M059J (cell line): ENCODE data around the gene CACNA1S. TPM values are rescaled to one million over a fixed set of nuclear protein-coding genes. Genes with fewer than 3 reads are reported as not detected.

ENCODE experiments used
- DNase-seq: peaks from one replicate; pipeline ENCODE4 v3.0.0-alpha.2; 2012; ENCODE audit warnings: low read depth
- total RNA-seq: library from RNA; depleted of rRNA; stranded (reverse); fragments of >200 nt; shearing (Covaris generic); gene quantifications from 2 replicates; pipeline ENCODE4 v1.2.3, GENCODE V29; 2014

CACNA1S gene
- total RNA-seq, 1 experiment from 2014 or later = not detected

DNA sequence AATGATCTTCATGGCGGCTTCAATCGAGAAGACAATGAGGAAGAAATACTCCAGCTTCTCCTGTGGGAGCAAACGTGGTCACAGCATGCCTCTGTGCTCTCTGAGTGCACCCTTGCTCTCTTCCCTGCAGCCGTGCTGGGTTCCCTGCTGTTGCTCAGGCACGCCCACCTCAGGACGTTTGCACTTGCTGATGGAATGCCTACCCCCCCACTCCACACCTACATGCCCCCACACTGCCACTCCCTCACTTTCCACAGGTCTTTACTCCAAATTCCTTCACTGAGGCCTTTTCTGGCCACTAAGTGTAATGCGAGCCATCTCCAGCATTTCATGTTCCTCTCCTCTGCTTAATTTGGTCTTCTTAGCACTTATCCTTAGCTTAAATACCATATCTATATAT, 18.3 kb downstream of the CACNA1S start:
- no peak for DNase-seq

DNA sequence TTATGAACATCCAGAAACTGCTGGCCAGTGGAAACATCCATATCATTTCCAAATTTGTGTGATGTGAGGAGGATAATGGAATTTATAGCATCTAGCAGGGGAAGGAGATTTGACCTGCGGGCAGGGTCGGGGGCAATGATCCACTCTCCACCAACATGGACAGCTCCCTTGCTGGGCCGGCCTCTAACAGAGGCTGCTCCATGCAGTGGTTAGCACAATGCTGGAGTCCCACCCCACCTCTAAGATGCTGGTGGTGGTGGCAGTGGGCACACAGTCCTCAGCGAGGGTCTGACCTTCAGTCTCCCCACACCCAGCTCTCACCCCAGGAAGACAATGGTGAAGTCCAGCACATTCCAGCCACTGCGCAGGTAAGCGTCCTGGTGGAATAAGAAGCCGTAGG, 18.7 kb downstream of the CACNA1S start:
- DNase-seq = no peak

DNA sequence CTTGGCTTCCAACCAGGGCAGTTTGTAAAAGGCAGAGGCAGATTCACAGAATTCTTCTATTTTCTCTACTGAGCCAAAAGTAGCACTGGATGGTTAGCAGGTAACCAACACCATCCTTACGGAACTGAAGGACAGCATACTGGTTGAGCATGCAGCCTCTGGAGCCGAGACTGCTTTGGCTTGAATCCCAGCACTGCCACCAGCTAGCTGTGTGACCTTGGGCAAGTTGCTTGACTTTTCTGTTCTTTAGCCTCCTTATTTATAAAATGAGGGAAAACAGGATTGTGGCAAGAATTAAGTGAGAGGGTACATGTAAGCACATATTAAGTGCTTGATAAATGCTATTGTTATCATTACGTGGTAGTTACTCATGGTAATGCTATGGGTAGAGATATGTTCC, 19.5 kb downstream of the CACNA1S start:
- no peak for DNase-seq

- no peak for DNase-seq
Observed at GRCh38 chr1:201091256-201091655, 21.0 kb downstream of the CACNA1S start.

DNA sequence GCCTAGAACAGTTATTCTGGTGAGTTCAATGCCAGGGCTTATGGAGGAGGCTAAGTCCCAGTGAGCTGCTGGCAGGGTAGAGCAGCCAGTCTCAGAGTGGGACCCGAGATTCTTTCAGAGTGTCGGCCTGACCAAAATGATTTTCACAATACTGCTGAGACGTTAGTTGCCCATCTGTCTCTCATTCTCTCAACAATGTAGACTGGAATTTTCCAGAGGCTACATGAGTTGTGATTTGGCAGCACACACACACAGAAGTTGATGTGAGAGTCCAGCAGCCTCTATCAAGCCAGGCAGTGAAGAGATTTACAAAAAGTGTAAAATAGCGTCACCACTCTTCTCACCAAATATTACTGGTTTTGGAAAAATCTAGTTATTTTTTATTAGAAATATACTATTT, 21.7 kb downstream of the CACNA1S start:
- DNase-seq = no peak

DNA sequence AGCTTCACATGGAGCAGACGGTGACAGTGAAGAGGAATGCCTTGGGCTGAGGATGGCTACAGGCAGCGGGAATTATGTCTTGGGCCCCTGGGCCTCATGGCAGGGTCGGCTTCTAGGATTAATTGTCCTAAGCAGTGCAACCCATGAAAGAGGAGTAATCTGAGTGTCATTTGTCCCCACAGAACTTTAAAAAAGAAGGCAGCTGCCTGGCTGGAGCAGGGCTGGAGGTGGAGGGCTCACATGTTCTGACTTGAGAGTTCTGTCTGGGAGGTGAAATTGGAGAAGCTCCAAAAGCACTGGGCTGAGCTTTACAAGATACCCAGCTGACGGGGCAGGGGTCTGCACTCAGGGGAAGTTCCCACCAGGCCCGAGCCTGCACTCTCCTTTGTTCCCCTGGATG, 22.6 kb downstream of the CACNA1S start:
- no peak for DNase-seq

DNA sequence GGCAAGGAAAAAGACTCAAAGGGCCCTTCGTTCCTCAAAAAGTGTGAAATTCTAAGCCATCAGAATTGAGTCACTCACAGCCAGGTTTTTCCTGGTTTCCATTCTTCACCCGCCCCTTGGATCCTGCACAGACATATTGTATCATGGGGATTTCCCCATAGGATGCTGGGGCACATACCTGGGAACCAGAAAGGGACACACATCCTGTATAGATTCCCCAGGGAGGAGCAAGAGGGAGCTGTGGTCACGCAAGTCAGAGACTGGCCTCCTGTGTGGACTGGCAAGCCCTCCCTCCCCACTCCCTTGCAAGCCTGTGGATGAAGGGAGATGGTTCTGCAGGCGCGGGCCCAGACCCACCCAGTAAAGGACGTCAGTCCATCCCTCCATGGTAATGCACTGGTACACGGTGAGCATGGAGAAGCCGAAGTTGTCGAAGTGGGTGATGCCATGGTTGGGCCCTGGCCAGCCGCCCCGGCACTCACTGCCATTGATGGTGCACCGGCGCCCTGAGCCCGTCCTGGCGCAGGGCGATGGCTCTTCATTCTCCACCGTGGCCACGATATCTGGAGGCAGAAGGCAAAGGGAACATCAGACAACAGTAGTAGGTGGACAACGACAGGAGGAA, 23.2 kb downstream of the CACNA1S start:
- DNase-seq = no peak

DNA sequence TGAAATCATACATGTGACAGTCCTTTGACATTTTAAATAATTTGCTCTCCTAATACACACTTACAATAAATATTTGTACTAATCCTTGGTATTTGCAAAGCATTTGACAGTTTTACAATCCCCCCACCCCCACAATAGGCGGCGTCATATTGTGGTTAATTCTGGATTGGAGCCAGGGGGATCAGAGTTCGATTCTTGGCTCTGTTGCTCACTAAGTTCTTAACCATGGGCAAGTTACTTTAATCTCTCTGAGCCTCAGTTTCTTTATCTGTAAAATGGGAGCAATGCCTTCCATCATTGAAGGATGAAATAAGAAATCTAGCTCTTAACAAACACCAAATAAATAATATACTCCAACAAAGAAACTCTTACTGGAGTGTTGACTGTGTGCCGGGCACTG, 23.8 kb downstream of the CACNA1S start:
- DNase-seq = no peak

GRCh38 chr1:201085902-201086735, 26.1 kb downstream of the CACNA1S start:
- DNase-seq = peak; percentile 53

DNA sequence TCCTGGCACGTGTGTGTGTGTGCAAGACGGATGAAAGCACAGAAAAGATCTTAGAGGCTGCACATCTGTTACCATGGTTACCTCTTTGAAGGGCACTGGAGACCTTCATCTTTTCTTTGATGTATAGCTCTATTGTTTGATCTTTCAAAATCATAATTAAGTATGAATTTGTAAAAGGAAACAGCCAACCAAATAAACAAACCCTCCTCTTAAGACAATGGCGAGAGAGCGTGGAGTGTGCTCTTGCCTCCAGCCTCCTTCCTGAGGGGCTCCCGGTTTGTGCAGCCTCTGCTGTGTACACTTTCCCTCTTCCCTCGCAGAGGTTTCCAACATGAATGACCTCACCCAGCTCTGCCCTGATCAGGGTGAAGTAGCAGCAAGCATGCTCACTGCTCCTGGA, 27.9 kb downstream of the CACNA1S start:
- no peak for DNase-seq

DNA sequence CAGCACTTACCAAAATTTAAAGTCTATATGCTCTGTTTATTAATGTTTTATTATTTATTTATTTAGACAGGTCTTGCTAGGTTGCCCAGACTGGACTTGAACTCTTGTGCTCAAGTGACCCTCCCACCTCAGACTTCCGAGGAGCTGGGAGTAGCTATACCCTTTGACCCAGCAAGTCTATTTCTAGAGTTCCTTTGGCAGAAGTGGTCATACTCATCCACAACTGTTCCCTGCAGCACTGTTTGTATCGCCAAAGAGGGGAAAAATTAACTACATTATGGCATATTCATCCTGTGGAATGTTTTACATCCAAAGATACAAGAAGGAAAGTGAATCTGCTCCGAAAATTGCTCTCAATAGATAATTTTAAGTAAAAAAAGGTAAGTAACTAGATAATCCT, 28.5 kb downstream of the CACNA1S start:
- DNase-seq = no peak

- DNase-seq = no peak
Observed at GRCh38 chr1:201080135-201080534, 32.1 kb downstream of the CACNA1S start.

DNA sequence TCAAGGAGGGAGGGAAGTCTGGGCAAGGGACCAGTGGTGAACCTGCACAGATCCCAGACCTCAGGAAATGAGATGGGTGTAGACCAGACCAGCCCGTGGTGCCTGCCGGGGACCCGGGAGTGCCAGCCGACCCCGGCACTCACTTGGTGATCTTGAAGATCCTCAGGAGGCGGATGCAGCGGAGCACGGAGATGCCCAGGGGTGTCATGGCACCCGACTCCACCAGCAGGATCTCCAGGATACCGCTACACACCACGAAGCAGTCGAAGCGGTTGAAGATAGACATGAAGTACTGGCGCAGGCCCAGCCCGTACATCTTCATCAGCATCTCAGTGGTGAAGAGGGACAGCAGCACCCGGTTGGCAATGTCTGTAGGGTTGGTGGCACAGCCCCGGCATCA, 34.5 kb downstream of the CACNA1S start:
- DNase-seq = no peak

- DNase-seq = no peak
Observed at GRCh38 chr1:201077116-201077515, 35.1 kb downstream of the CACNA1S start.

DNA sequence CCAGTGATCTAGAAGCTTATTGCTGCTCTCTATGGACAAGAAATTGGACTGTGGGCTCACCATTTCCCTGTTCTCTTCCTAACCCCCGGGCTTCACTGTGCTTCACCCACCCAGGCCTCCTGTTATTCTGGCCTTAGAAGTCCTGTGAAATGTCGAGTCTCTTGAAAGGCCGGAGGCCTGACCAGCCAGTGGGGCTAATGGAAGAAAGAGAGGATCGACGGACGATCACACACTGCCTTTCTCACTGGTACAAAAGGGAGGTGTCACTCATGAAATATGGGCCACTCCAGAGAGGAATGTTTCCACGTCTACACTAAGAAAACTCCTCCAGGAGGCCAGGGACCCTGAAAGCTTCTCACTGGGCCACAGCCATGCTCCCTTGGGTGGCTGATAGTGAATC, 36.1 kb downstream of the CACNA1S start:
- no peak for DNase-seq

DNA sequence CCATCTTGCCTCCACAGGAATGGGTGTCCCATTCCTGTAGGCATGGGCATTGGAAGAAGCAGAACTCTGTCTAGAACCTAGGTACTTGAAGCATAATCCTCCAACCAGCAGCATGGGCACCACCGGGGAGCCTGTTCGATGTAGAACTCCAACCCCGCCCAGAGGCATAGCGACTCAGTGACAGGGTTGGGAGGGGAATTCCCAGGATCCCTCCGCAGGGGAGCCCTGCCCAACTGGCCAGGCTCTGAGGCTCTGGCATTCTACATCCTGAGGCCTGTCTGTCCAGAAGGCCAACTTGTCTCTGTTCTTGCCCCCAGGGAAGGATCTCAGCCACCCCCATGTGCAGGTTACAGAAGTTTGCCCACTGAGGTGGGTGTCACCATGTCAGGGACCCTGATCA, 38.2 kb downstream of the CACNA1S start:
- no peak for DNase-seq

GRCh38 chr1:201072922-201073321, 39.3 kb downstream of the CACNA1S start:
- DNase-seq = no peak

DNA sequence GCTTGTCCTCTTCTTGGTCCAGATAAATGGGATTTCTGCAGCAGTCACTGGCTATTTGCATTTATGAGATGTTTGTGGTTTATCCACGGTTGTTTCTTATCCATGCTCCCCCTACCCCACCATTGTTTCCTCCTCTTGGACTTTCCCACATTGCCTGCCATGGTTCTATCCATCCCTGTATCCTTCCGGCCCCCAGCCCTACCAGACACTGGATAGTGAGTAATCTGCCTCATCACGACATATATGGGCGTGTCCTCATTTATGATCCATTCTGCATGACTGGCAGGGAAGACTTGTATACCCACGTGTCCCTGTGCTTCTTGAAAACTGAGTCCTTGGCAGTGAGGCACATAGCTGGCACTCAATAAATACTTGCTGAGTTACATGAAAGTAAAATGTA, 40.1 kb downstream of the CACNA1S start:
- DNase-seq = peak; percentile 55

DNA sequence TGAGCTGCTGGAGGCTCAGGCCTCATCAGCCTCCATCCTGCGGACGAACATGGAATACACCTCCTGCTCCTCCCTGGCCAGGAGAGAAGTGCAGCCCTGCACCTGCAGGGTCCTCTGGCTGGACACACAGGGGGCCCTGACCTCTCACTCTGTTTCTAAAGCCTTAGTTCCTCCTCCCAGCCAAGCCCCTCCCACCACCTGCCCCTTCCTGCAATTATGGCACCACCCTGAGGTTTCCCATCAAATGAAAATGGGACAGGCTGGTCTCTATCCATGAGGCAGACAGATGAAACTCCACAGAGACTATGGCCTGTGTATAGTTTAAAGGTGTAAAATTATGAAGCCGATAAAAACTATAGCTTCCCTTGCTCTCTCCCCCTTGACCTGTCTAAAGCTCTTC, 42.6 kb downstream of the CACNA1S start:
- no peak for DNase-seq

- DNase-seq = no peak
Observed at GRCh38 chr1:201068976-201069375, 43.2 kb downstream of the CACNA1S start.

DNA sequence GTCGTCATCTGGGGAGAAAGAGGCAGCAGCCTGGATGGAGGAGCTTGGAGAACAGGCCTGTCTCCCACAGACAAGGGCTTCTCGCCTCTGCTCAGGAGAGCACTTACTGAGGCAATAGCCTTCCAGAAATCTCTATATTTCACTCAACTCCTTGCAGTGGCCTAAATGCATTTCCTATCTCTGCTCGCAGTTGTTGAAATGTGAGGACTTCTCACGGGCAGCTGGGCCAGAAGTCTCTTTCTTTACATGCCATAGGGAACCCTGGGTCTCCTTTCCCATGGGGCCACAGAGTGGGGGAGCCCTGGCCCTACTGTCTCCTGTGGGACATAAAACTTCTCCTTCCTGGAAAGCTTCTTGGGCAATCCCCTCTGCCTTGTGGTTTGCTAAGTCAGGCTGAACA, 45.2 kb downstream of the CACNA1S start:
- DNase-seq = no peak

- DNase-seq = no peak
Observed at GRCh38 chr1:201065686-201066085, 46.5 kb downstream of the CACNA1S start.

DNA sequence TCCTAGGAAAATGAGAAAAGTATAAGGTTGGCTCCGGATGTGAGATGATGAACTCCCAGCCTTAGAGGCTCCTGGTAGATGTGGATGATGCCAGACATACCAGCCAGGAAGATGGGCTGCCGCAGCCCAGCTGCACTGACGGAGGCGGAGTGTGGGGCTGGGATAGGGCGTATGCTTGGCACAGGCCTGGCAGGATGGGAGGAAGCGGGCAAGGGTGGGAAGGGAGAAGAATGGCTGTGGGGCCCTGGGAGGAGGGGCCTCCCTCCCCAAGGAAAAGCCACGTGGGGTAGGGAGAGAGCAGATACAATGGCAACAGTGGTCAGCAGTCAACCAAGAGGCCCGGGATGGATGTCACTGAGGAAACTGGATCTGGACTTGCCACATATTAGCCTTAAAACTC, 47.4 kb downstream of the CACNA1S start:
- no peak for DNase-seq

GRCh38 chr1:201063145-201063544, 49.1 kb downstream of the CACNA1S start:
- DNase-seq = no peak
